NCI-H2029 (cell line): ENCODE measurements around the gene BTBD16.

Experiments
- DNase-seq: peaks from one replicate; lab custom pipeline; 2025; lab: John Stamatoyannopoulos, UW

Gene BTBD16

GRCh38 chr10:122374237-122374858 is 103.3 kb downstream of the BTBD16 start, which contains the start of gene PLEKHA1:
Gene PLEKHA1 (plus strand): TSS chr10:122374708. CDS start chr10:122393201, 18,493 bp downstream.
- DNase-seq, result peak; percentile 68

GRCh38 chr10:122374859-122375678 is 104.0 kb downstream of the BTBD16 start:
- DNase-seq, result peak; percentile 6

- no peak for DNase-seq
These were observed 104.6 kb downstream of the BTBD16 start for GRCh38 chr10:122375679-122376160.

DNA sequence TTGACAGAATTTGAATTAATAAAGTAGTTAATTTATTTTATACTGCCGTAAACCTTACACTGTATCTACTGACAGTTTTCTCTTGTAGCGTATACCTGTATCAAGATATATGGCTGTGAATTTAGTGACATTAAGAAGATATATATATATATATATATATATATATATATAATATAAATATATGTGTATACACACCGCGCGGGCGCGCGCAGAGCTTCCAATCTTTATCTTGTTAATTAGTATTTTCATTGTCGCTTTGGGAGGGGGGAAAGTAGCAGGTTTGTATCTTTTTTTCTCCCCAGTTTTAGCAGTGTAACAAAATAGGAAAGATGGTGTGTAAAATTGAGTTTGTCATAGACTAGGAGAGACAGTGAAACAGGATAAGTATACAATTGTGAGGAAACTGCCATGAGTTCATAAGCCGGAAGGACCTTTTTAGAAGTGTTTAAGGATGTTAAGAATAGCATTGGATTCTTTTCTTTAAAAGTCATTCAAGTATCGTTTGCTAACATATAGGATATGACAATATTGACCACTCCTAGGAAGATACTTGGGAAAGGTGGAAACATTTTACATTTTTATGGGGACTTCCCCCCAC is 105.4 kb downstream of the BTBD16 start:
- no peak for DNase-seq

- DNase-seq, result no peak
These were observed 107.9 kb downstream of the BTBD16 start for GRCh38 chr10:122379041-122379440.

DNA sequence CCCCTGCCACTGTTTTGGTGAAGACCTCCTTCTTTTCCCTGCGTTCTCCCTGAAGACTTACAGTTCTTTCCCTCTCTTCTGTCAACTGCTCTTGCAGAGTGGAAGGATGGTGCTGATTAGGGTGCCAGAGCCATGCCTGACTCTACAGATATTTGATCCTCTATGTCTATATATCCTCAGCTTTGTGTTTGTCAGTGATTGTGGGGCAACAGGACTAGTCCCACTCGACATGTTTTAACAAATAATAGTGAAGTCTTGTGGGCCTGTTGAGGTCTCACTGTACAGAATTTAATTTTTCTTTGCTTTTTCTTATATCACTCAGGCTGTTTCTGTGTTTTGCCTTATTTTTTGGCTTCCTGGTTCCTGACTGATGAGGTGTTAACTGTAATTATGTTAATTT is 108.4 kb downstream of the BTBD16 start:
- no peak for DNase-seq

DNA sequence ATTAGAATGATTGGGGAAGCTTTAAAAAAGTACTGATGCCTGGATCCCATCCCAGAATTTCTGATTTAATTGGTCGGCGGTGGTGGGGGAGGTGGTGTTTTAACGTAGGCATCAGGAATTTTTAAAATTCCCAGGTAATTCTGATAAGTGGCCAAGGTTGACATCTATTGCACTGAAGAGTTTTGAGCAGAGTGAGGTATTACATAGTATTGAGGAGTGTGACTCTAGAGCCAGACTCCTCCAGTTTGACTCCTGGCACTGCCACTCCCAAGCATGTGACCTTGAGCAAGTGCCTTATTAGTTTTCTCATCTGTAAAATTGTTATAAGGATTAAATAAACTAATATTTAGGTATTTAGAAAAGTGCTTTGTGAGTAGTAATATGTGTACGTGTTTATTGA is 109.6 kb downstream of the BTBD16 start:
- no peak for DNase-seq

DNA sequence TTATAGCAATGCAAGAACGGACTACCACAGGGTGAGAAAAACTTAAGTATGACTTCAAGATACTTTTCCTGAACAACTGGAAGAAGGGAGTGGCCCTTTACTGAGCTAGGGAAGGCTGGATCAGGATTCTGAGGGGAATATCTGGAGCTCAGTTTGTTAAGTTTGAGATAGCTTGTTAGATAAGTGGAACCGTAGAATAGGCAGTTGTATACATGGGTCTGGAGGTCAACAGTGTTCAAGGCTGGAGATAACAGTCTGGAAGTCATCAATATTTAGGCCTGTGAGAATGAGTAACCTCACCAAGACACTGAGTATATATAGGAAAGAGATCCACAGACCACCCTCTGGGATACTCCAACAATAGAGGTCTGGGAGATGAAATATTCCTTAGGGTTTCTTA is 110.6 kb downstream of the BTBD16 start:
- no peak for DNase-seq

- DNase-seq, result no peak
These were observed 115.4 kb downstream of the BTBD16 start for GRCh38 chr10:122386514-122386913.

DNA sequence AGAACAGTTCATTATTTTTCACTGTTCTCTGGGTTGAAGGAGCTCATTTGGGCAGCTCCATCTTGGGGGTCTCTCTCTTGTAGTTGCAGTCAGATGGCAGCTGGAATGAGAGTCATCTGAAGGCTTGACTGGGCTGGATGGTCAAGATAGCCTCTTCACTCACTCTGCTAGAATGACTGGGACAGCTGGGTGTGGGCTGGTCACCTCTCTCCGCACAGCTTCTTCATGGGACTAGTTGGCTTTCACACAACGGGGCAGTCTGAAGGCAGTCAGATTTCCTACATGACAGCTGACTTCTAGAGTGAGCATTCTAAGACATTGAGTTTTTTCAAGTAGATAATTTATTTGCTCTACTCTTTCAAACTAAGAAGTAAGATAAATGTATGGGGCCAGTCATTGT is 116.5 kb downstream of the BTBD16 start:
- no peak for DNase-seq
